Keratinocyte (primary cell): ENCODE data around the gene EPAS1. TPM values are rescaled to one million over a fixed set of nuclear protein-coding genes. Genes with fewer than 3 reads are reported as not detected.

Experiments used
- DNase-seq: peaks from one replicate; pipeline ENCODE4 v3.0.0-alpha.2; 2011; ENCODE audit warnings: low read depth, missing footprints, low spot score
- FAIRE-seq: peaks from 2 replicates; lab custom pipeline; 2011; peaks lifted over from hg19 to GRCh38; lab: Jason Lieb, UNC
- H2AFZ ChIP-seq: 2 replicates; pipeline ENCODE4 v1.6.0; 2012; ENCODE audit warnings: low read length, control low read depth, inconsistent platforms; ENCODE audit not compliant: control insufficient read depth
- H3K27ac ChIP-seq: 2 replicates; pipeline ENCODE4 v1.5.1; 2011; ENCODE audit warnings: low read length; ENCODE audit not compliant: control insufficient read depth, insufficient read depth
- H3K27me3 ChIP-seq: 3 replicates; pipeline ENCODE4 v1.6.0; 2011; ENCODE audit warnings: low read length; ENCODE audit not compliant: control insufficient read depth, insufficient read depth; ENCODE audit errors: extremely low read depth
- H3K36me3 ChIP-seq, 2 experiments: 2 replicates in 1 of 2; 3 replicates in 1 of 2; pipeline ENCODE4 v1.5.1; 2011; ENCODE audit warnings: low read length in 2 of 2, mild to moderate bottlenecking in 1 of 2; ENCODE audit not compliant: control insufficient read depth in 2 of 2, insufficient read depth in 2 of 2; ENCODE audit errors: extremely low read depth in 1 of 2
- H3K4me1 ChIP-seq: 3 replicates; pipeline ENCODE4 v1.5.1; 2011; ENCODE audit warnings: low read length; ENCODE audit not compliant: control insufficient read depth, insufficient read depth; ENCODE audit errors: extremely low read depth
- H3K4me2 ChIP-seq: 3 replicates; pipeline ENCODE4 v1.6.0; 2011; ENCODE audit warnings: low read depth, low read length; ENCODE audit not compliant: control insufficient read depth, insufficient read depth; ENCODE audit errors: extremely low read depth
- H3K4me3 ChIP-seq, 3 experiments: fragments of 200-600 bp in 1 of 3; sonication (generic) in 1 of 3; 2 replicates in 2 of 3; 3 replicates in 1 of 3; pipeline ENCODE4 v1.5.1; 2011 to 2016; ENCODE audit warnings: low read length in 3 of 3, mild to moderate bottlenecking in 3 of 3, control low read depth in 2 of 3, inconsistent platforms in 1 of 3, low read depth in 1 of 3, mixed read lengths in 1 of 3, mixed run types in 1 of 3, moderate library complexity in 1 of 3; ENCODE audit not compliant: control insufficient read depth in 2 of 3, insufficient read depth in 2 of 3; ENCODE audit errors: extremely low read depth in 1 of 3
- H3K79me2 ChIP-seq: 2 replicates; pipeline ENCODE4 v1.6.0; 2012; ENCODE audit warnings: low read length; ENCODE audit not compliant: control insufficient read depth, insufficient read depth
- H3K9ac ChIP-seq: 3 replicates; pipeline ENCODE4 v1.6.0; 2011; ENCODE audit warnings: low read length; ENCODE audit not compliant: control insufficient read depth, insufficient read depth; ENCODE audit errors: extremely low read depth
- H3K9me1 ChIP-seq: 3 replicates; pipeline ENCODE4 v1.6.0; 2011; ENCODE audit warnings: low read length; ENCODE audit not compliant: control insufficient read depth, insufficient read depth; ENCODE audit errors: extremely low read depth
- H3K9me3 ChIP-seq: 2 replicates; pipeline ENCODE4 v1.5.1; 2012; ENCODE audit warnings: low read depth, low read length; ENCODE audit not compliant: control insufficient read depth
- H4K20me1 ChIP-seq: 3 replicates; pipeline ENCODE4 v1.6.0; 2011; ENCODE audit warnings: low read length; ENCODE audit not compliant: control insufficient read depth, insufficient read depth; ENCODE audit errors: extremely low read depth
- EZH2 ChIP-seq: IDR thresholded peaks from one replicate; pipeline ENCODE4 v1.6.1; 2012; ENCODE audit warnings: inconsistent platforms, mild to moderate bottlenecking, low read length, moderate library complexity
- dilution Hi-C: fragments of 300-500 bp; cut with MboI; formaldehyde crosslinking; loops from one replicate; pipeline ENCODE4 v1.7.0; 2020; ENCODE audit warnings: low sequenced_read_pairs; ENCODE audit not compliant: extremely low pct_ligation_motif_present
- polyA plus RNA-seq, 5 experiments: library from polyadenylated mRNA; depleted of rRNA in 3 of 5; stranded (reverse) in 3 of 5; stranded (forward) in 1 of 5; unstranded in 1 of 5; fragments of >200 nt; gene quantifications; 1 replicate in 1 of 5; 2 replicates in 3 of 5; 3 replicates in 1 of 5; pipeline versions ENCODE4 v1.2.1 to v1.2.3, GENCODE V29; 2011 to 2012; ENCODE audit warnings: missing spikeins in 2 of 5, low read depth in 1 of 5, low replicate concordance in 1 of 5
- TF ChIP-seq, protein P1 (sequence below), 3 experiments: IDR thresholded peaks in 1 of 3; conservative IDR thresholded peaks in 1 of 3; optimal IDR thresholded peaks in 1 of 3; 2 replicates in 2 of 3; 3 replicates in 1 of 3; pipeline versions ENCODE3 to v1.5.1; 2011; ENCODE audit warnings: low read length in 3 of 3, mild to moderate bottlenecking in 3 of 3, moderate library complexity in 2 of 3, control low read depth in 1 of 3, inconsistent platforms in 1 of 3; ENCODE audit not compliant: insufficient read depth in 2 of 3; ENCODE audit errors: extremely low read depth in 1 of 3

The EPAS1 gene
- polyA plus RNA-seq, 1 donor (not counting 4 experiments of a cell fraction or from before 2014, with no cell fraction given) = 96.7 TPM

- no peaks in the 10 kb centered on the region for H3K9me3 ChIP-seq
- dilution Hi-C loops = no loop called here
- no peaks in the 10 kb centered on the region for H3K9me1 ChIP-seq
- peak overlapping the region; percentile 71 for H3K27ac ChIP-seq
- peak overlapping the region in 1 of 3 experiments; percentile 11 for H3K4me3 ChIP-seq
- H3K9ac ChIP-seq = peak overlapping the region; percentile 36
- no peak for DNase-seq
- no peaks in the 10 kb centered on the region for H4K20me1 ChIP-seq
- H3K79me2 ChIP-seq = peaks cover 64% of the 10 kb centered on the region
- no peak overlapping the region for H2AFZ ChIP-seq
- peak; percentile 26 for FAIRE-seq
- H3K36me3 ChIP-seq = peaks cover 0 to 4% of the 10 kb centered on the region in 2 experiments
- no peaks in the 10 kb centered on the region for H3K27me3 ChIP-seq
- no peak for TF ChIP-seq EZH2
- TF ChIP-seq, protein P1, sequence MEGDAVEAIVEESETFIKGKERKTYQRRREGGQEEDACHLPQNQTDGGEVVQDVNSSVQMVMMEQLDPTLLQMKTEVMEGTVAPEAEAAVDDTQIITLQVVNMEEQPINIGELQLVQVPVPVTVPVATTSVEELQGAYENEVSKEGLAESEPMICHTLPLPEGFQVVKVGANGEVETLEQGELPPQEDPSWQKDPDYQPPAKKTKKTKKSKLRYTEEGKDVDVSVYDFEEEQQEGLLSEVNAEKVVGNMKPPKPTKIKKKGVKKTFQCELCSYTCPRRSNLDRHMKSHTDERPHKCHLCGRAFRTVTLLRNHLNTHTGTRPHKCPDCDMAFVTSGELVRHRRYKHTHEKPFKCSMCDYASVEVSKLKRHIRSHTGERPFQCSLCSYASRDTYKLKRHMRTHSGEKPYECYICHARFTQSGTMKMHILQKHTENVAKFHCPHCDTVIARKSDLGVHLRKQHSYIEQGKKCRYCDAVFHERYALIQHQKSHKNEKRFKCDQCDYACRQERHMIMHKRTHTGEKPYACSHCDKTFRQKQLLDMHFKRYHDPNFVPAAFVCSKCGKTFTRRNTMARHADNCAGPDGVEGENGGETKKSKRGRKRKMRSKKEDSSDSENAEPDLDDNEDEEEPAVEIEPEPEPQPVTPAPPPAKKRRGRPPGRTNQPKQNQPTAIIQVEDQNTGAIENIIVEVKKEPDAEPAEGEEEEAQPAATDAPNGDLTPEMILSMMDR (optimal IDR thresholded peaks at IDR 0.05 in 1 of 3, IDR thresholded peaks at IDR 0.05 in 1 of 3, conservative IDR thresholded peaks at IDR 0.05 in 1 of 3; ENCODE audit: extremely low read depth in 1 of 3, insufficient read depth in 2 of 3, low read length in 3 of 3) = no peak
- H3K4me2 ChIP-seq = peak overlapping the region; percentile 72
- H3K4me1 ChIP-seq = peaks cover 77% of the 10 kb centered on the region
Measured at GRCh38 chr2:46318579-46319460, 21.6 kb downstream of the EPAS1 start.

- H3K9ac ChIP-seq = peak overlapping the region; percentile 36
- no peak for FAIRE-seq
Measured at GRCh38 chr2:46319711-46320110, 22.5 kb downstream of the EPAS1 start.

More at GRCh38 chr2:46319711-46320110, 22.5 kb downstream of the EPAS1 start:
- Histone ChIP-seq H3K27ac (peak overlapping the region; percentile 71), H3K36me3 (peaks cover 0 to 4% of the 10 kb centered on the region in 2 experiments), H4K20me1 (no peaks in the 10 kb centered on the region), H3K27me3 (no peaks in the 10 kb centered on the region), H3K4me3 (no peak overlapping the region), H3K4me1 (peaks cover 77% of the 10 kb centered on the region), H3K9me1 (no peaks in the 10 kb centered on the region), H3K9me3 (no peaks in the 10 kb centered on the region), H3K4me2 (peak overlapping the region; percentile 72), H3K79me2 (peaks cover 61% of the 10 kb centered on the region), H2AFZ (no peak overlapping the region)
- TF ChIP-seq, protein P1 (optimal IDR thresholded peaks at IDR 0.05 in 1 of 3, IDR thresholded peaks at IDR 0.05 in 1 of 3, conservative IDR thresholded peaks at IDR 0.05 in 1 of 3; ENCODE audit: extremely low read depth in 1 of 3, insufficient read depth in 2 of 3, low read length in 3 of 3) = no peak
- TF ChIP-seq EZH2 = no peak
- no peak for DNase-seq
- dilution Hi-C loops = no loop called here
